Stomach smooth muscle (tissue), 2 donors: ENCODE results near the gene TRIO.

Experiments used
- H3K27ac ChIP-seq: one replicate; pipeline ENCODE4 v1.7.0; 2013; ENCODE audit warnings: mild to moderate bottlenecking, low read length, inconsistent platforms
- H3K27me3 ChIP-seq, 2 donors: one replicate each; pipeline ENCODE4 v1.7.0; 2013; ENCODE audit warnings: low read length in 2 of 2; ENCODE audit not compliant: insufficient read depth in 2 of 2, control insufficient read depth in 1 of 2
- H3K36me3 ChIP-seq, 2 donors: one replicate each; pipeline ENCODE4 v1.7.0; 2013; ENCODE audit warnings: low read length in 2 of 2; ENCODE audit not compliant: control insufficient read depth in 2 of 2, insufficient read depth in 2 of 2
- H3K4me1 ChIP-seq: one replicate; pipeline ENCODE4 v1.7.0; 2013; ENCODE audit warnings: low read length; ENCODE audit not compliant: control insufficient read depth, insufficient read depth
- H3K4me3 ChIP-seq, 2 donors: one replicate each; pipeline ENCODE4 v1.7.0; 2013; ENCODE audit warnings: low read length in 2 of 2
- H3K9ac ChIP-seq, 2 donors: one replicate each; pipeline ENCODE4 v1.7.0; 2013; ENCODE audit warnings: low read length in 2 of 2, mild to moderate bottlenecking in 1 of 2
- H3K9me3 ChIP-seq, 2 donors: one replicate each; pipeline ENCODE4 v1.7.0; 2013; ENCODE audit warnings: low read length in 2 of 2; ENCODE audit not compliant: control insufficient read depth in 2 of 2
- donor health status: healthy.
- donor health status: Pancreatic carcinoma.

Gene TRIO

DNA sequence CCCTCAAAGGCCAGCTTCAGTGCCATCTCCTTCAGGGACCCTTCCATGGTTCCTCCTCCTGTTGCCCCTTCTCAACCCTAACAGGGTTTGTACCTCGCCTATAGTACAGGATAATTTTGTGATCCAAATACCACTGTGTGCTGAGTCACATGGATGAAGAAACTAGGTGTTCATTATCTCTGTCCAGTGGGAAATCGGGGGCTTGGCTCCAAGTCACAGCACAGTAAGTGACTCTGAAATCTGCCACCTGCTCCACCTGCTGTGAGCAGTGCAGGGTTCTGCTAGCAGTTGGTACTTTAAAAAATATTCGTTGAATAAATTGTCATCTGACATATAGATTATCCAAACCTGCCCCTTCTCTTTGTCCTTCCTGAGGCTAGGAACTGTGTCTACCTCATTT, 315.3 kb downstream of the TRIO start:
- Histone ChIP-seq H3K27ac (no peak overlapping the region), H3K36me3 (peaks cover 34 to 40% of the 10 kb centered on the region in 2 donors), H3K27me3 (no peaks in the 10 kb centered on the region), H3K9ac (no peak overlapping the region), H3K4me3 (no peak overlapping the region), H3K9me3 (no peaks in the 10 kb centered on the region), H3K4me1 (peaks cover 12% of the 10 kb centered on the region)

DNA sequence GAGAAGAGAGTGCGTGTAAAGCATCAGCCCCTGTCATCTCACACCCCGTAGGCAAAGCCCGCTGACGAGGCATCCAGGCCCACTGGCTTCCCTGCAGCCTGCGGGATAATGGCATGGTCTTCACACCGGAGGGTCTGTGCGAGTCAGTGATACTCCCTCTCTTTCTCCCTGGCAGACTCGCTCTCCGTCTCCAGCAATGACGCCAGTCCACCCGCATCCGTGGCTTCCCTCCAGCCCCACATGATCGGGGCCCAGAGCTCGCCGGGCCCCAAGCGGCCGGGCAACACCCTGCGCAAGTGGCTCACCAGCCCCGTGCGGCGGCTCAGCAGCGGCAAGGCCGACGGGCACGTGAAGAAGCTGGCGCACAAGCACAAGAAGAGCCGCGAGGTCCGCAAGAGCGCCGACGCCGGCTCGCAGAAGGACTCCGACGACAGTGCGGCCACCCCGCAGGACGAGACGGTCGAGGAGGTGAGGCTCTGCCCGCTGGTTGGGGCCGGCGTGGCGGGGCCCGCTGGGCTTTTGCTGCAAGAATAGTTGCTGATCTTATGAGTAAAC, 317.8 kb downstream of the TRIO start:
- peaks cover 12% of the 10 kb centered on the region for H3K4me1 ChIP-seq
- H3K27me3 ChIP-seq: no peaks in the 10 kb centered on the region
- H3K27ac ChIP-seq: no peak overlapping the region
- no peak overlapping the region for H3K9ac ChIP-seq
- H3K4me3 ChIP-seq: no peak overlapping the region
- H3K36me3 ChIP-seq: peaks cover 52 to 59% of the 10 kb centered on the region in 2 donors
- H3K9me3 ChIP-seq: no peaks in the 10 kb centered on the region

DNA sequence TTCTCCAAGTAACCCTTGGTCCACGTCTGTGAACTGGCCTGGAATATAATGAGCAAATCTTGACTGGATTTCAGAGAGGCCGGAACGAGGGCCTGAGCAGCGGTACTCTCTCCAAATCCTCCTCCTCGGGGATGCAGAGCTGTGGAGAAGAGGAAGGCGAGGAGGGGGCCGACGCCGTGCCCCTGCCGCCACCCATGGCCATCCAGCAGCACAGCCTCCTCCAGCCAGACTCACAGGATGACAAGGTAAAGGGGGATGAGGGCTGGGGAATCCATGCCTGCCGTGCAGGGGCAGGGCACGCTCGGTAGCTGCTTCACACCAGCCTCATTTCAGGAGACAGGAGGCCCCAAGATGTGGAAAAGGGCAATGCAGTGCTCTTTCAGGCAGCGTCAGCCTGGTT, 319.5 kb downstream of the TRIO start:
- no peak overlapping the region for H3K4me3 ChIP-seq
- H3K9me3 ChIP-seq: no peaks in the 10 kb centered on the region
- H3K36me3 ChIP-seq: peaks cover 61 to 68% of the 10 kb centered on the region in 2 donors
- H3K27me3 ChIP-seq: no peaks in the 10 kb centered on the region
- H3K9ac ChIP-seq: no peak overlapping the region
- peaks cover 8% of the 10 kb centered on the region for H3K4me1 ChIP-seq
- no peak overlapping the region for H3K27ac ChIP-seq

DNA sequence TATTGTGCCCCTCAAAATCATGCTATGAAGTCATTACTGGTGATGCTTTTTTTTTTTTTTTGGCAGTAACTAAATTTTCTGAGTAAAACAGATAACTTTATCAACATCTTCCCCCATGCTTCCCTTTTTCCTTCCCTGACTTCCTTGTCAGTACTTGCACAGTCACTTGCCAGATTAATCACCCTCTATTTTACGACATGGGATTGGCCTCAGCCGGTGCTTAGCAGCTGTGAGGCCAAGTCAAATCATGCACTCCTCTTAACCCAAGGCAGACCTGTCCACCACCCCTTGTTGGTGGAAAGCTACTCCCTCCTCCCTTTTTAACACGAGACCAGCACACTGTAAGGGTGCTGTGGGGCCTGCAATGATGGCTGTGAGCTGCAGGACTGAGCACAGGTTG, 320.5 kb downstream of the TRIO start:
- no peaks in the 10 kb centered on the region for H3K27me3 ChIP-seq
- no peak overlapping the region for H3K9ac ChIP-seq
- H3K4me3 ChIP-seq: no peak overlapping the region
- H3K4me1 ChIP-seq: no peaks in the 10 kb centered on the region
- no peaks in the 10 kb centered on the region for H3K9me3 ChIP-seq
- peaks cover 63 to 68% of the 10 kb centered on the region in 2 donors for H3K36me3 ChIP-seq
- no peak overlapping the region for H3K27ac ChIP-seq

DNA sequence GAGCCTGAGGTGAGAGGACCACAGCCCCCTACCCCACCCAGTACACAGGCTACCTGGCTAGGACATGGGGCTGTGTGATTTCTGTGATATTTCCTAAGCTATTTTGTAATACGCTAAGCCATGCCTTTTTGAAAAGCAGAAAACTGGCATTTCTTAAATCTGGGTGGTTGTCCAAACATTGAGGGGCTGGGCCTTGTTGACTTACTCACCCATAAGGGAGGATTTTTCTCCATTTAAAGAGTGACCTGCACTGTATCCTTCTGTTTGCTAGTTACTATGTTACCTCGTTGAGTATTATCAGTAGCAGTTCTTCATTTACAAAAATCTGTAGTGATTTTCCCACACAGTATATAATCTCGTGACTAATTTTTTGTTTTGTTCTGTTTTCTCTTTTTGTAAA, 321.0 kb downstream of the TRIO start:
- Histone ChIP-seq H3K9me3 (no peaks in the 10 kb centered on the region), H3K36me3 (peaks cover 65 to 66% of the 10 kb centered on the region in 2 donors), H3K27ac (no peak overlapping the region), H3K27me3 (no peaks in the 10 kb centered on the region), H3K9ac (no peak overlapping the region), H3K4me3 (no peak overlapping the region), H3K4me1 (no peaks in the 10 kb centered on the region)

DNA sequence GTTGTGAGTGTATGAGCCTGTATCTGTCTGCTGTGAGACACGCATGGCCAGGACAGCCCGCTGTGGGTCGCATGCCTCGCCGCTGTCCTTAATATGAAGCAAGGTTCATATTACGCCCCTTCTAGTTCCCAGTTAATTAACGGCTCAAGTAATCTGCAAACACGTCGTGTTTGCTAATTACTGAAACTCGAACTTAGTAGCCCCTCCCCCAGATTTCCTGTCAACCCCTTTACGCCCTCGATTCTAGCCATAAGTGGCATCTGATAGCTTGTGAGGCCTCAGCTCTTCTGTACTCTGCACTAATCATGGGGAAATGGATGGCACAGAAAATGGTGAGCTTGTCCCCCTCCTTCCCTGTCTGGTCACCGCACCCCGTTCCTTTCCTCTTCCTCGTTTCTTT, 321.5 kb downstream of the TRIO start:
- no peak overlapping the region for H3K9ac ChIP-seq
- H3K27ac ChIP-seq: no peak overlapping the region
- no peaks in the 10 kb centered on the region for H3K9me3 ChIP-seq
- no peaks in the 10 kb centered on the region for H3K27me3 ChIP-seq
- no peak overlapping the region for H3K4me3 ChIP-seq
- H3K4me1 ChIP-seq: no peaks in the 10 kb centered on the region
- H3K36me3 ChIP-seq: peaks cover 63 to 68% of the 10 kb centered on the region in 2 donors

DNA sequence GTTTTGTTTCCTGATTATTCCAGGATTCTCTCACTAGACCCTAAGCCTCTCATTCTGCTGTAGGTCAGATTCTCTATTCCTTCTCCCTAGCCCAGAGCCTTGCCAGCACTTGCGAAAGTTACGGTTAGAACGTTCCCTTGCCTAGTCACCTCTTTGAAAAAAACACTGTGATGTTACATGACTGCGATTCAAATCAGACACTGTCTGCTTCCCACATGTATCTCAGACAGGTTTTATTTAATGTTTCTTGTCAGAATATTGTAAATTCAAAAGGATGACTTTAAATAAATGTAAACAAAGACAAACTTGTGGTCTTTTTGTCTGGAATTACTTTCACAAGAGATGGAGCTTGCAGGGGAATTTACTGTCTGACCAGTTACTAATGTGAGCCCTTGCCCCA, 322.0 kb downstream of the TRIO start:
- Histone ChIP-seq H3K27ac (no peak overlapping the region), H3K9me3 (no peaks in the 10 kb centered on the region), H3K4me3 (no peak overlapping the region), H3K27me3 (no peaks in the 10 kb centered on the region), H3K36me3 (peaks cover 63 to 68% of the 10 kb centered on the region in 2 donors), H3K9ac (no peak overlapping the region), H3K4me1 (no peaks in the 10 kb centered on the region)

DNA sequence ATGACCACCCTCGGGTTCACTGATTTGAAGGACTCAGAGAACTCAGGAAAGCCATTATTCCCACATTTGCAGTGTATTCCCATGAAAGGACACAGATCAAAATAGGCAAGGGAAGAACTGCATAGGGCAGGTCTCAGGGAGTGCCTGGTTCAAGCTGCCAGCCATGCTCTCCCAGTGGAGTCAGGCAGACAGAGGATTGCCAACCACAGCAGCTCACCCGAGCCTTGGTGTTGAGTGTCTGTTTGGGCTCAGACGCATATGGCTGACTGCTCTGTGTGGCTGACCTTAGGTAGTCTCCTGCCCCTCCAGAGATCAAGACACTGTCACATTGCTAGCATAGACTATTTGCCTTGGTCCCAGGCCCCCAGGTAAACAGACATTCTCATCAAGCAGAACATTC, 322.6 kb downstream of the TRIO start:
- Histone ChIP-seq H3K9me3 (no peaks in the 10 kb centered on the region), H3K27ac (no peak overlapping the region), H3K36me3 (peaks cover 60 to 66% of the 10 kb centered on the region in 2 donors), H3K9ac (no peak overlapping the region), H3K4me1 (no peaks in the 10 kb centered on the region), H3K4me3 (no peak overlapping the region), H3K27me3 (no peaks in the 10 kb centered on the region)

DNA sequence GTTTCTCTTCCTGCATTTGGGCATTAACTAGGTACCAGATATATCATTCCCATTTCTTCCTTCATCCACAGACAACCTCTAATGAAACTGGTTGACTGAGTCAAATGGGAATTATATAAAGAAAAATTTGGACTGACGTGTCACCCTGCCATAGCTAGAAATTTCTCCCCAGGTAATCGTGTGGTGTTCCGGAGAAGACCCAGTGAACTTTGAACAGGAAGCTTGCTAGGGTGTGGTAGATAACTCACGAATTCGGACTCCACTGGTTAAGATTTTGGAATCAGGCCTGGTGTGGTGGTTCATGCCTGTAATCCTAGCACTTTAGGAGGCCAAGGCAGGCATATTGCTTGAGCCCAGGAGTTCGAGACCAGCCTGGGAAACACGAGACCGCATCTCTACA, 324.1 kb downstream of the TRIO start:
- Histone ChIP-seq H3K9me3 (no peaks in the 10 kb centered on the region), H3K36me3 (peaks cover 58 to 61% of the 10 kb centered on the region in 2 donors), H3K9ac (no peak overlapping the region), H3K4me3 (no peak overlapping the region), H3K27ac (no peak overlapping the region), H3K27me3 (no peaks in the 10 kb centered on the region), H3K4me1 (no peaks in the 10 kb centered on the region)

DNA sequence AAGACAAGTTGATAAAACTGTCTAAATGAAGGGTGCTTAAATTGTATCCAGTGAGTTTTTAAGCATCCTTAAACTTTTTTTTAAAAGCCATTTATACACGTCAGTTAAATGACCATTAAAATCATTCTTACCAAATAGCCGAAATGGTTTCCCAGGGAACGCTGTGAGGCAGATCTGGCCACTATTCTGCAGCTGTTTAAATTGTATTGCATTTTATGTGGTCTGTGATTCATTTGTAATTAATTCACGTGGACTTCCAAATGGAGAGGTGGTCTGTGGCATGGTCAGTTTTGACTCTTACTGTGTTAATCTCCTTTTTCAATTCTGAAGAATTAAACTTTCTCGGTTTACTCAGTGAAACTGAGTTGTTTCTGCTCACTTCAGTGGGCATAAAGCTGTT, 324.7 kb downstream of the TRIO start:
- peaks cover 55 to 56% of the 10 kb centered on the region in 2 donors for H3K36me3 ChIP-seq
- no peak overlapping the region for H3K27ac ChIP-seq
- H3K9me3 ChIP-seq: no peaks in the 10 kb centered on the region
- H3K4me1 ChIP-seq: no peaks in the 10 kb centered on the region
- H3K4me3 ChIP-seq: no peak overlapping the region
- no peak overlapping the region for H3K9ac ChIP-seq
- H3K27me3 ChIP-seq: no peaks in the 10 kb centered on the region

DNA sequence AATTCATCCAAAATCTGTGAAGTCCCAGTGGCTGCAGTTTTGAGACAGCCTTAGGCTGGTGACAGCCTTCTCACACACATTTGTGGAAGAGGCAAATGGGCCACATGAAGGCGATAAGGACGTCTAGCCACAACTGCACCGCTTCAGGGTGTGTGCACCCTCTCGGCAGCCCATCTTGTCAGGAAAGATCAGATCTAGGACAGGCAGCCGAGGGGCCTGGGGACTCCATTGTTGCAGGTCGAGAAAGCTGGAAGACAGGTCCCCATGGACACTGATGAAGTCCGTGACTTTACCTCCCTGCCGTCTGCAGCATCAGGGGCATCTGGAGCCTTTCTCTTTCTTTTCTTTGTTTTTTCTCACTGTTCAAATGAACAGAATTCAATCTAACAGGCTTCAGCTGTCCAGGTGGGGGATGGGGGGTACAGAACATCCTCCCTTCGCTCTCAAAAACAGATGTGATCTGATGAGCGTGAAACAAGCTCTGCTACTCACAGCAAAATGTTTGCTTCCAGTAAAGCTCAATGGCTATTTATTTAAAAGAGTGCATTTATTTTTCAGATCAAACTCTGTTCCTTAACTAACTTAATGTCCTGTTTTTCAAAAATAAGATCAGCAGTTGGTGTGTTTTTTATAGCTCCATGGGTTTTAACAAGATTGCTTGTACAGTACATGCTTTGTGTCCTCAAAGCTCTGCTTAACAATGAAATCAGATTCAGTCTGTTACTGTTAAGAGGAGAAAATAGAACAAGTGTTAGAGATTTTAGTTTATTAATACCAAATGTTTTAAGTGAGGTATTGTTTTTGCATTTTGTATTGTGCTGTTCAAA, 326.6 kb downstream of the TRIO start:
- H3K9me3 ChIP-seq: no peaks in the 10 kb centered on the region
- no peaks in the 10 kb centered on the region for H3K27me3 ChIP-seq
- no peak overlapping the region for H3K27ac ChIP-seq
- H3K4me3 ChIP-seq: no peak overlapping the region
- H3K4me1 ChIP-seq: no peaks in the 10 kb centered on the region
- H3K9ac ChIP-seq: no peak overlapping the region
- peaks cover 44 to 55% of the 10 kb centered on the region in 2 donors for H3K36me3 ChIP-seq
